ENCODE measurements around the gene LRRC4. TPM values are rescaled to one million over a fixed set of nuclear protein-coding genes. Genes with fewer than 3 reads are reported as not detected.

Gene LRRC4
- total RNA-seq, 1 donor from 2014 or later = 6.4 TPM

DNA sequence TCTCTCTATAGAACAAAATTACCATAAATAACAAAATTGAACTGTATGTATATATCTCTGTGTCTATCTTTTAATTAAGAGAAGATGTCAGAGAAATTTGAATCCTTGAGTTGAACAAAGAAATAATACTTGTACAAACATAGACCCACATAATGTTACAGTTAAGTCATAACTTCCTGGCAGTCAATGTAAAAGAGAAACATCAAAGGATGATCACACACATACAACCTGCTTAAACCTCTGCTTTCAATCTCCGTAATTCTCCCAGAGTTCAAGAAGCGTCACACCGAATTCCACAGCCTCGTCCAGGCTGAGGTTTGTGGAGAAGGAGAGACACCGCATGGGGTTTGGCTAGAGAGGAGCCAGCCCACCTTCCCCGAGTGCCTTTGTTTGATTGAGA is 40.1 kb upstream of the LRRC4 start:
- Histone ChIP-seq H3K9me3 (no peaks in the 10 kb centered on the region), H3K4me3 (no peak overlapping the region), H3K4me1 (no peaks in the 10 kb centered on the region), H3K36me3 (peaks cover 9% of the 10 kb centered on the region), H3K27ac (no peak overlapping the region), H3K27me3 (no peaks in the 10 kb centered on the region)
- intact Hi-C loops (cut with DNase I) = no loop called here
- ATAC-seq (no peak), DNase-seq (no peak)
- TF ChIP-seq, protein P1, sequence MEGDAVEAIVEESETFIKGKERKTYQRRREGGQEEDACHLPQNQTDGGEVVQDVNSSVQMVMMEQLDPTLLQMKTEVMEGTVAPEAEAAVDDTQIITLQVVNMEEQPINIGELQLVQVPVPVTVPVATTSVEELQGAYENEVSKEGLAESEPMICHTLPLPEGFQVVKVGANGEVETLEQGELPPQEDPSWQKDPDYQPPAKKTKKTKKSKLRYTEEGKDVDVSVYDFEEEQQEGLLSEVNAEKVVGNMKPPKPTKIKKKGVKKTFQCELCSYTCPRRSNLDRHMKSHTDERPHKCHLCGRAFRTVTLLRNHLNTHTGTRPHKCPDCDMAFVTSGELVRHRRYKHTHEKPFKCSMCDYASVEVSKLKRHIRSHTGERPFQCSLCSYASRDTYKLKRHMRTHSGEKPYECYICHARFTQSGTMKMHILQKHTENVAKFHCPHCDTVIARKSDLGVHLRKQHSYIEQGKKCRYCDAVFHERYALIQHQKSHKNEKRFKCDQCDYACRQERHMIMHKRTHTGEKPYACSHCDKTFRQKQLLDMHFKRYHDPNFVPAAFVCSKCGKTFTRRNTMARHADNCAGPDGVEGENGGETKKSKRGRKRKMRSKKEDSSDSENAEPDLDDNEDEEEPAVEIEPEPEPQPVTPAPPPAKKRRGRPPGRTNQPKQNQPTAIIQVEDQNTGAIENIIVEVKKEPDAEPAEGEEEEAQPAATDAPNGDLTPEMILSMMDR (IDR thresholded peaks at IDR 0.05) = no peak

DNA sequence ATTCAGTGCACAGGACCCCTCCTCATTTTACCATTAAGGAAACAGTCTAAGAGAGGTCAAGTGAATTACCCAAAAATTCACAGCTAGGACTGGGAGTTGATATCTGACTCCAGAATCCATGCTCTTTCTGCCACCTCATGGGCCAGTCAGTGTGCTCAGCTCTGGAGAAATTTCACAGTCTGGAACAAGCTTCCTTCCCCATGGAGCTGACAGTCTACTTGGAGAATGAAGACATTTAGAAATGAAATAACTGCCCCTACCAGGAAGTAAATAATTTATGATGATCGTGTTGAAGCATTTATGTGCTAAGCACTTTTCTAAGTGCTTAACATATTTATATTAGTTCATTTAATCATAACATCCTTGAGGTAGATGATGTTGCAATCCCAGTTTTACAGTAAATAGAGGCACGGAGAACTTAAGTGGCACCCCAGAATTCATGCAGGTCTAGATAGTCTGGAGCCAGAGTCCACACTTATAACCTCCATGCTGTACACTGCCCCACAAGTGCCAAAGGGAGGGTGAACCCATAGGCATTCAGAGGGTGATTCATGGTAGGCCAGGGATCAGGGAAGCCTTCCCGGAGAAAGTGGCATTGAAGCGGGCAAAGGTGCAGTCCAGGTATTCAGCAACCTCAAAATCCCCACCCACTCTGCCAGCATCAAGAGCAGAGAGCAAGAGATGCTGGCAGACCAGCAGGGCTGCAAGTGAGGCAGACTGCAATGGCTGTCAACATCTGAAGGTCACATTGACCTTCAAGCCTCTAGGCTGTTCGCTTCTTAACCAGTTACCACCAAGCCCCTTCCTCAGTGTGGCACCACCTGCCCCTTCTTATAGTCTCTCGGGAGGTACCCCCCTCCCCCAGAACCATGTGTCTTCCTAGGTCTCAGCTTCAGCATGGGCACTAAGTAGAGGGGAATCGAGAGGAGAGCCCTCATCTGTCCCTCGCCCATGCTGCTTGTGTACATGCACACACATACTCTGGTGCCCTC is 38.4 kb upstream of the LRRC4 start:
- Histone ChIP-seq H3K4me3 (no peak overlapping the region), H3K36me3 (peaks cover 6% of the 10 kb centered on the region), H3K9me3 (no peaks in the 10 kb centered on the region), H3K4me1 (no peaks in the 10 kb centered on the region), H3K27ac (no peak overlapping the region), H3K27me3 (no peaks in the 10 kb centered on the region)
- ATAC-seq (peak; percentile 51), DNase-seq (no peak)
- intact Hi-C loops (cut with DNase I) = no loop called here
- TF ChIP-seq, protein P1 (IDR thresholded peaks at IDR 0.05) = no peak

DNA sequence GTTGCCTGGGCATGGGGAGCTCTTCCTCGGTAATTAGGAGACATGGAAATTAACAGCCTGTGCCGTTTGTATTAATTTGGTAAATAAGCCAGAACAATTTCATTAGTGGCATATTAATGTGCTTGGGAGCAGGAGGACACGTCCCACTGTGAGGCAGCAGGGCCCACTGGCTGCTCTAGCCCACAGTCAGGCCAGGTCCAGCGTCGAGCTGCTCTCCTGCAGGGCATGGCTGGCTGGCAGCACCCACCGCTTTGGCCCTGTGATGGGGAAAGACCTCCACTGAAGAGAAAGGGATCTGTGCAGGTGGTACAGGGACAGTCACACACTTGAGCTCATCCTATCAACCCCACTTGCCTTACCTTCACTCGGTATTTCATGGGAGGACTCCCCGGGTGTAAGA is 37.5 kb upstream of the LRRC4 start:
- TF ChIP-seq, protein P1 (IDR thresholded peaks at IDR 0.05) = no peak
- H3K9me3 ChIP-seq = no peaks in the 10 kb centered on the region
- intact Hi-C loops (cut with DNase I) = no loop called here
- ATAC-seq = no peak
- H3K4me3 ChIP-seq = no peak overlapping the region
- no peaks in the 10 kb centered on the region for H3K4me1 ChIP-seq
- no peaks in the 10 kb centered on the region for H3K36me3 ChIP-seq
- no peak for DNase-seq
- no peaks in the 10 kb centered on the region for H3K27me3 ChIP-seq
- no peak overlapping the region for H3K27ac ChIP-seq

DNA sequence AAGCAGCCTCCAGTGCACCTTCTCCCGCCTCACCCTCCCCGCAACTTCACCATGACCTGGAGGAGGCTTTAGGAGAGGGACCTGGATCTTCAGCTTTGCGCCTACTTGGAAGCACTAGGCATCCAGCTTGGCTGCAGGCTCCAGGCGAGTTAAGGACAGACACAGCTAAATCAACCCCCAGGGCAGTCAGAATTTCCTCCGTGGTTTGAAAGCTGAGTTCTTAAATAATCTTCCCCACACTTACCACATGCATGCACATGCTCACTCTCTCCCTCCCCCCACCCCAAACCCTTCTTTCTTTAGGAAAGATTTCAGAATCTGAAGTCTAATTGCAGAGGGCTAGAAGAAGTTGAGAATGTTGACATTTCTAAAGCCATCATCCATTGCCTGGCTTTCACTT is 36.7 kb upstream of the LRRC4 start:
- H3K4me1 ChIP-seq = no peaks in the 10 kb centered on the region
- no peaks in the 10 kb centered on the region for H3K27me3 ChIP-seq
- H3K4me3 ChIP-seq = no peak overlapping the region
- no peak for DNase-seq
- intact Hi-C loops (cut with DNase I) = no loop called here
- H3K27ac ChIP-seq = no peak overlapping the region
- TF ChIP-seq, protein P1 (IDR thresholded peaks at IDR 0.05) = no peak
- no peak for ATAC-seq
- H3K9me3 ChIP-seq = no peaks in the 10 kb centered on the region
- H3K36me3 ChIP-seq = no peaks in the 10 kb centered on the region

DNA sequence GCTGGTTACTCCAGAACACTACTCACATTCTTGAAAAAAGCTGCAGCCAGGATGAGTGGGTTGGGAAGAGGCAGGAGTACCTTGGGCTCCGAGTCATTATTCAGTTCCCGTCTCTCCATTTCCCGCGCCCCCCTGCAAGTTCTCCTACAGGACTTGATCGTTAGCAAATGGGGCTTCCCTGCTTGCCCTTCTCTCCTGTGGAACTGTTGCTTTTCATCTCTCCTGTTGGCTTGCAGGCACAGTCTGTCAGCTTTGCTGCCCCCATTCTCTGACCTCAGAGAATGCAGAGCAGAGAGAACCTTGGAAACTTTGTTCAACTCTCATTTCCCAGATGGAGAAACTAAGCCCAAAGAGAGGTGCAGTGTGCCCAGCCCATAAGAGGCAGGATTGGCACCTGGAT is 35.6 kb upstream of the LRRC4 start:
- TF ChIP-seq, protein P1 (IDR thresholded peaks at IDR 0.05) = no peak
- Histone ChIP-seq H3K4me3 (no peak overlapping the region), H3K36me3 (no peaks in the 10 kb centered on the region), H3K4me1 (no peaks in the 10 kb centered on the region), H3K27me3 (no peaks in the 10 kb centered on the region), H3K9me3 (no peaks in the 10 kb centered on the region), H3K27ac (no peak overlapping the region)
- no peak for DNase-seq
- intact Hi-C loops (cut with DNase I) = no loop called here
- no peak for ATAC-seq
